Ascending aorta (tissue), 2 donors: ENCODE measurements around the gene CNNM3. TPM values are rescaled to one million over a fixed set of nuclear protein-coding genes. Genes with fewer than 3 reads are reported as not detected.

Experiments used
- DNase-seq, 2 donors: peaks; one replicate each; pipeline ENCODE4 v3.0.0-alpha.2; 2019; ENCODE audit warnings: low spot score in 2 of 2
- H3K27ac ChIP-seq, 2 donors: fragments of 200-600 bp; sonication (generic); one replicate each; pipeline ENCODE4 v1.5.1; 2016 to 2017; ENCODE audit warnings: mild to moderate bottlenecking in 1 of 2
- H3K27me3 ChIP-seq: fragments of 200-600 bp; sonication (generic); one replicate; pipeline ENCODE4 v1.5.1; 2017
- H3K36me3 ChIP-seq, 2 donors: fragments of 200-600 bp; sonication (generic); one replicate each; pipeline ENCODE4 v1.5.1; 2016
- H3K4me1 ChIP-seq, 2 donors: fragments of 200-600 bp; sonication (generic); one replicate each; pipeline ENCODE4 v1.5.1; 2016 to 2017; ENCODE audit warnings: mild to moderate bottlenecking in 1 of 2
- H3K4me3 ChIP-seq, 2 donors: fragments of 200-600 bp; sonication (generic); one replicate each; pipeline ENCODE4 v1.5.1; 2016 to 2017; ENCODE audit warnings: mild to moderate bottlenecking in 1 of 2
- H3K9me3 ChIP-seq, 2 donors: fragments of 200-600 bp; sonication (generic); one replicate each; pipeline ENCODE4 v1.5.1; 2016
- intact Hi-C: fragments of 100-400 bp; cut with DNase I; formaldehyde crosslinking; loops from one replicate; pipeline ENCODE4 v1.15.1; 2023
- total RNA-seq: library from RNA; depleted of rRNA; stranded (reverse); fragments of >200 nt; gene quantifications from one replicate; pipeline ENCODE4 v1.1.0, GENCODE V29; 2016
- TF ChIP-seq, protein P1 (sequence below), 3 experiments: fragments of 200-600 bp in 2 of 3; fragments of 450-650 bp in 1 of 3; sonication (generic) in 2 of 3; IDR thresholded peaks; one replicate each; pipeline ENCODE4 v1.5.1; 2016 to 2019; ENCODE audit warnings: antibody characterized with exemption in 3 of 3, mild to moderate bottlenecking in 1 of 3, moderate library complexity in 1 of 3

Gene CNNM3
- total RNA-seq, 1 donor from 2014 or later: 24.5 TPM

DNA sequence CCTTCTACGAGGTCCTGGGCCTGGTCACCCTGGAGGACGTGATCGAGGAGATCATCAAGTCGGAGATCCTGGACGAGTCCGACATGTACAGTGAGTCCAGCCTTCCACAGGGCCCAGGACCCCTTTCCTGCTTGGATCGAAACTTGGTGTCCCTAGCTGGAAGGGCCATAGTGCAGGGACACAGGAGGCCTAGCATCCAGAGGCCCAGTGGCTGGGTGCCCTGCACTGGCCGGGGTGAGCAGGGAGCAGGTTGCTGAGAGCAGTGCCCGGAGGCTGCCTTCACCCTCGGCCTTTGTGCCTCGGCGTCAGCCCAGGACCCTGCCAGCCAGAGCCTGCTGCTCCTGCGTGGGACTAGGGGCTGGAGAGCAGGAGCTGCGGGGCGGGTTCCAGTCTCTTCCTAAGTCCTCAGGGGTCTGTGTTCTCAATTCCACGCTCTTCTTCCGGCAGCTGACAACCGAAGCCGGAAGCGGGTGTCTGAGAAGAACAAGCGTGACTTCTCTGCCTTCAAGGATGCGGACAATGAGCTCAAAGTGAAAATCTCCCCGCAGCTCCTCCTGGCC is 18.9 kb upstream of the CNNM3 start:
- TF ChIP-seq, protein P1, sequence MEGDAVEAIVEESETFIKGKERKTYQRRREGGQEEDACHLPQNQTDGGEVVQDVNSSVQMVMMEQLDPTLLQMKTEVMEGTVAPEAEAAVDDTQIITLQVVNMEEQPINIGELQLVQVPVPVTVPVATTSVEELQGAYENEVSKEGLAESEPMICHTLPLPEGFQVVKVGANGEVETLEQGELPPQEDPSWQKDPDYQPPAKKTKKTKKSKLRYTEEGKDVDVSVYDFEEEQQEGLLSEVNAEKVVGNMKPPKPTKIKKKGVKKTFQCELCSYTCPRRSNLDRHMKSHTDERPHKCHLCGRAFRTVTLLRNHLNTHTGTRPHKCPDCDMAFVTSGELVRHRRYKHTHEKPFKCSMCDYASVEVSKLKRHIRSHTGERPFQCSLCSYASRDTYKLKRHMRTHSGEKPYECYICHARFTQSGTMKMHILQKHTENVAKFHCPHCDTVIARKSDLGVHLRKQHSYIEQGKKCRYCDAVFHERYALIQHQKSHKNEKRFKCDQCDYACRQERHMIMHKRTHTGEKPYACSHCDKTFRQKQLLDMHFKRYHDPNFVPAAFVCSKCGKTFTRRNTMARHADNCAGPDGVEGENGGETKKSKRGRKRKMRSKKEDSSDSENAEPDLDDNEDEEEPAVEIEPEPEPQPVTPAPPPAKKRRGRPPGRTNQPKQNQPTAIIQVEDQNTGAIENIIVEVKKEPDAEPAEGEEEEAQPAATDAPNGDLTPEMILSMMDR (IDR thresholded peaks at IDR 0.05): no peak
- Histone ChIP-seq H3K27ac (no peak overlapping the region), H3K36me3 (peaks cover 17 to 33% of the 10 kb centered on the region in 2 donors), H3K9me3 (no peaks in the 10 kb centered on the region), H3K27me3 (no peaks in the 10 kb centered on the region), H3K4me1 (peaks cover 0 to 4% of the 10 kb centered on the region in 2 donors), H3K4me3 (no peak overlapping the region)
- intact Hi-C loops: no loop called here
- DNase-seq: no peak

DNA sequence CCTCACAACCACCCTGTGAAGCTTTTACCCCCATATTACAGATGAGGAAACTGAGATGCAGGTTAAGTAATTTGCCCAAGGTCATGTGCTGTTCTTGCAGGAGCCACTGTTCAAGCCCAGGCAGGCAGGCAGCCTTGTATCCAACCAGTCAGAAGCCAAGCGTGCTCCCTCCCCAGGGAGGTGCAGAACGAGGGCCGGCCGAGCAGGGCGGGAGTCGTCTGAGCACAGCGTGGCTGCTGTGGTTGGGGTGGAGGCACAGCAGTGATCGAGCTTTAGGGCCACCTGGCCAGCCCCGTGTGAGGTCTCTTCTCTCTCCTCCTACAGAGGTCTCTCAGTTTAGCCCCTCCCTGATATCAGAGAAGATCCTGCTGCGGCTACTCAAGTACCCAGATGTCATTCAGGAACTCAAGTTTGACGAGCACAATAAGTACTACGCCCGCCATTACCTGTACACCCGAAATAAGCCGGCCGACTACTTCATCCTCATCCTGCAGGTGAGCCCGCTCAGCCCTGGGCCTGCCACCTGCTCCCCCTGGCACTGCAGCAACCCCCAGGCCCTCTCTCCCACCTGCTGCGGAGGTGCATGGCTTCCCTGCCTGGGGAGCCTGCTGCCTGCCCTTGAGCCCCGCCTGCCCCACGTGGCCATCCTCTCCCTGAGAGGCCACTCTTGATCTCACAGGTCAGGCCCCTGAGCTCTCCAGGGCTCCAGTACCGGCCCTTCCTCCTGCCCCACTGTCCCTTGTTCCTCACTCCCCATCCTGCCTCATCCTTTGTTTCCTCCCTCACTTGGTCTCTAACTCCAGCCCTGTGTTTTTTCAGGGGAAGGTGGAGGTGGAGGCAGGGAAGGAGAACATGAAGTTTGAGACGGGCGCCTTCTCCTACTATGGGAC is 17.1 kb upstream of the CNNM3 start:
- Histone ChIP-seq H3K27ac (no peak overlapping the region), H3K9me3 (no peaks in the 10 kb centered on the region), H3K36me3 (peaks cover 20 to 36% of the 10 kb centered on the region in 2 donors), H3K4me3 (no peak overlapping the region), H3K4me1 (peaks cover 0 to 4% of the 10 kb centered on the region in 2 donors), H3K27me3 (no peaks in the 10 kb centered on the region)
- intact Hi-C loops: no loop called here
- TF ChIP-seq, protein P1 (IDR thresholded peaks at IDR 0.05): no peak
- no peak for DNase-seq

DNA sequence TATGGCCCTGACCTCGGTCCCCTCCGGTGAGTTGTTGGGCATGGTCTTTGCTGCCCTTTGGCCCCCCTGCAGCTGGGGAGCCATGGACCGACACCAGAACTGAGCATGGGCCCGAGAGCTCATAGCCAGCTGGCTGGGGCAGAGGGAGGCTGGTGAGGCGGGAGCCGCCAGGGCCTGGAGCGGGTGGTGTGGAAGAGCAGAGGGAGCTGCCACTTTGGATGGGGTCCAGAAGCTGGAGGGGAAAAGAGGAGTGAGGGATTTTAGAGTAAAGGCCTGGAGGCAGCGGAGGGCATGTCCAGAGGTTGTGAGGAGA is 16.5 kb upstream of the CNNM3 start:
- no peak overlapping the region for H3K4me3 ChIP-seq
- no peaks in the 10 kb centered on the region for H3K27me3 ChIP-seq
- H3K4me1 ChIP-seq: peaks cover 0 to 4% of the 10 kb centered on the region in 2 donors
- TF ChIP-seq, protein P1 (IDR thresholded peaks at IDR 0.05): no peak
- H3K36me3 ChIP-seq: peaks cover 20 to 36% of the 10 kb centered on the region in 2 donors
- intact Hi-C loops: no loop called here
- H3K9me3 ChIP-seq: no peaks in the 10 kb centered on the region
- no peak for DNase-seq
- H3K27ac ChIP-seq: no peak overlapping the region

DNA sequence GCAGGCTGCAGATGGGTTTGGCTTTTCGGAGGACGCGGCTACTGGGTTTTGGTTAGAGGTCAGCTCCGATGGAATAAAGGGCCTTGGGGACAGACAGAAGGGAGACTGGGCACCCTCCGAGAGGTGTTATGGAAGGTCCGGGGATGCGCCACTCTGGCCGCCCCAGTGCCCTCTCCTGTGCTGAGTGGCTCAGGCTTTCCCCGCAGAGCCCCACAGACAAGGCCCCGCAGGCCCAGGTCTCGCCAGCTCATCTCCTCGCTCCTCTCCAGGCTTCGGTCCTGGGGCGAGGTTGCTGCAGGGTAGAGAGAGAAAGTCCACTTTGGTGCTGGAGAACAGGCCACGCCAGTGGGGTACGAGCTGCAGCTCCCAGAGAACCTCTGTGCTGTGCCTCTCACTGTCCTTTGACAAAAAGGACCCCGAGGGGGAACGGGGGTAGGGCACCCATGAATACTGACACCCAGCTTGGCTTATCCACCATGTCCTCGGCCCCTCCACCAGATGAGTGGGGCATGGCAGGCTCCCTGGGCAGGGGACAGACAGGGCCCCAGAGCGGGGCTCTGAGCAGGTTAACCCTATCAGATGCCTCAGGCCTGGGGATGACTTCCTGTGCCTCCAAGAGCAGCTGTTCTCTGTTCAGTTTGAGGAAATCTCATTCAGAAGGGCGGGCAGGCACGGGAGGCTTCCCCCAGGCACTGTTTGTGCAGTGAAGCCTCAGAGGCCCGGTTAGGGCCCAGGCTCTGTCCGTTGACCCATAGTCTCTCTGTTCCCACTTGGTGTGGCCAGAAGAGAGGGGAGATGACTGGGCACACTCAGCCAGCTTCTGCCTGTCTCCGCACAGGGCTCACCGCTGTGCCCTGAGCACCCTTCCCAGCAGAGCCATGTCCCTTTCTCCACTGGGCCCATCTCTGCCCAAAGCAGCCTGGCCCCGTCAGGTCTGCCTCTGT is 15.7 kb upstream of the CNNM3 start:
- TF ChIP-seq, protein P1 (IDR thresholded peaks at IDR 0.05): no peak
- H3K27me3 ChIP-seq: no peaks in the 10 kb centered on the region
- no peaks in the 10 kb centered on the region for H3K9me3 ChIP-seq
- H3K4me1 ChIP-seq: peaks cover 0 to 4% of the 10 kb centered on the region in 2 donors
- no peak overlapping the region for H3K4me3 ChIP-seq
- H3K36me3 ChIP-seq: peaks cover 20 to 36% of the 10 kb centered on the region in 2 donors
- no peak for DNase-seq
- intact Hi-C loops: loop anchor here (5.0 kb wide), 2 partner anchors 38 to 63 kb away; partner anchors contain the start of gene CNNM4
- H3K27ac ChIP-seq: no peak overlapping the region

DNA sequence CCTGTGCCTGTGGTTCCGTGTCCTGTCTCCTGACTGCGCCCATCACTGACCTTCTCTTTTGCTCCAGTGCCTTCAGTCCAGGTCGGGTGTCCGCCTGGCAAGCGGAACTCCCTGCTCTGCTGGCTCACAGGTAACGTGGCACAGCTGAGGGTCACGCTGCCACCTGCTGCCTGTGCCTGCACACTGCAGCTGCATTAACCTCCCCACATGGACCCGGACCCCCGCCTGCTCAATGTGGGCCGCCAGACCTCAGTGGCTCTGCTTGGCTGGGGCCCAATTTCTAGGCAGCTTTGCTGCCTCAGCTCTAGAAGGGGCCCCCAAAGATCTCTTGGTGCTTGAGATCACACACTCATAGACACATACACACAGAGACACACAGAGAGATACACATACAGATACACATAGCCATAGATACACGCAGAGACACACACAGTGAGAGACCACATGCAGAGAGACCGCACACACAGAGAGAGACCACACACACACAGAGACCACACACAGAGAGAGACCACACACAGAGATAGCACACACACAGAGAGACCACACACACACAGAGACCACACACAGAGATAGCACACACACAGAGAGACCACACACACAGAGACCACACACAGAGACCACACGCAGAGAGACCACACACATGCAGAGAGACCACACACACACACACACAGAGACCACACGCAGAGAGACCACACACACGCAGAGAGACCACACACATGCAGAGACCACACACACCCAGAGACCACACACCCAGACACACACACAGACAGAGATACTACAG is 14.9 kb upstream of the CNNM3 start:
- peak in 1 of 2 donors; percentile 80 for DNase-seq
- H3K27me3 ChIP-seq: no peaks in the 10 kb centered on the region
- H3K9me3 ChIP-seq: no peaks in the 10 kb centered on the region
- TF ChIP-seq, protein P1 (IDR thresholded peaks at IDR 0.05): peak; percentile 77 to 89 (median 88)
- H3K27ac ChIP-seq: no peak overlapping the region
- peaks cover 20 to 36% of the 10 kb centered on the region in 2 donors for H3K36me3 ChIP-seq
- intact Hi-C loops: loop anchor here (5.0 kb wide), 2 partner anchors 39 to 64 kb away; partner anchors contain the start of gene CNNM4
- H3K4me3 ChIP-seq: no peak overlapping the region
- H3K4me1 ChIP-seq: peaks cover 0 to 4% of the 10 kb centered on the region in 2 donors
